H9 (cell line): ENCODE measurements around the gene HSPA1L. TPM values are rescaled to one million over a fixed set of nuclear protein-coding genes. Genes with fewer than 3 reads are reported as not detected.

Experiments
- DNase-seq: peaks from one replicate; pipeline ENCODE4 v3.0.0-alpha.2; 2017
- H2AFZ ChIP-seq: one replicate; pipeline ENCODE4 v1.6.1; 2013; ENCODE audit warnings: mild to moderate bottlenecking, low read length, control low read depth, moderate library complexity
- H2AK5ac ChIP-seq: 2 replicates; pipeline ENCODE4 v1.6.1; 2013; ENCODE audit warnings: low read length, control low read depth, mixed read lengths; ENCODE audit not compliant: insufficient read length
- H2BK120ac ChIP-seq: one replicate; pipeline ENCODE4 v1.6.1; 2013; ENCODE audit warnings: low read depth, mild to moderate bottlenecking, low read length, control low read depth, inconsistent platforms; ENCODE audit not compliant: poor library complexity, severe bottlenecking
- H2BK12ac ChIP-seq: 2 replicates; pipeline ENCODE4 v1.6.1; 2013; ENCODE audit warnings: low read length, control low read depth, mixed read lengths, low read depth; ENCODE audit not compliant: insufficient read length
- H2BK15ac ChIP-seq: 2 replicates; pipeline ENCODE4 v1.6.1; 2013; ENCODE audit warnings: low read depth, low read length, control low read depth
- H2BK20ac ChIP-seq: one replicate; pipeline ENCODE4 v1.6.1; 2013; ENCODE audit warnings: low read depth, mild to moderate bottlenecking, low read length, control low read depth, inconsistent platforms; ENCODE audit not compliant: poor library complexity, severe bottlenecking
- H2BK5ac ChIP-seq: 2 replicates; pipeline ENCODE4 v1.6.1; 2013; ENCODE audit warnings: low read length, control low read depth, mixed read lengths; ENCODE audit not compliant: insufficient read length
- H3K14ac ChIP-seq: 2 replicates; pipeline ENCODE4 v1.6.1; 2013; ENCODE audit warnings: low read length, control low read depth; ENCODE audit not compliant: insufficient read depth
- H3K18ac ChIP-seq: 2 replicates; pipeline ENCODE4 v1.6.1; 2013; ENCODE audit warnings: low read depth, mild to moderate bottlenecking, mixed read lengths, low read length, control low read depth; ENCODE audit not compliant: insufficient read length
- H3K23ac ChIP-seq: 2 replicates; pipeline ENCODE4 v1.6.1; 2013; ENCODE audit warnings: low read length, control low read depth, mixed read lengths, low read depth; ENCODE audit not compliant: insufficient read length
- H3K23me2 ChIP-seq: 2 replicates; pipeline ENCODE4 v1.6.1; 2013; ENCODE audit warnings: low read depth, mild to moderate bottlenecking, mixed read lengths, low read length, control low read depth; ENCODE audit not compliant: insufficient read length, poor library complexity, severe bottlenecking
- H3K27ac ChIP-seq: 2 replicates; pipeline ENCODE4 v1.5.1; 2013; ENCODE audit warnings: low read length, control low read depth, mixed read lengths, low read depth; ENCODE audit not compliant: insufficient read length
- H3K27me3 ChIP-seq: 2 replicates; pipeline ENCODE4 v1.6.1; 2013; ENCODE audit warnings: low read length, control low read depth, inconsistent platforms; ENCODE audit not compliant: insufficient read depth
- H3K4ac ChIP-seq: 2 replicates; pipeline ENCODE4 v1.6.1; 2013; ENCODE audit warnings: low read depth, mild to moderate bottlenecking, control low read depth, inconsistent platforms, low read length, moderate library complexity
- H3K4me1 ChIP-seq: 2 replicates; pipeline ENCODE4 v1.6.1; 2013; ENCODE audit warnings: low read length, control low read depth, inconsistent platforms; ENCODE audit not compliant: insufficient read depth
- H3K4me2 ChIP-seq: 2 replicates; pipeline ENCODE4 v1.6.1; 2013; ENCODE audit warnings: low read length, control low read depth, mixed read lengths; ENCODE audit not compliant: insufficient read length, insufficient read depth
- H3K56ac ChIP-seq: 2 replicates; pipeline ENCODE4 v1.6.1; 2013; ENCODE audit warnings: low read depth, mild to moderate bottlenecking, mixed read lengths, low read length, control low read depth; ENCODE audit not compliant: insufficient read length
- H3K79me1 ChIP-seq: 2 replicates; pipeline ENCODE4 v1.6.1; 2013; ENCODE audit warnings: low read depth, mild to moderate bottlenecking, moderate library complexity, low read length, control low read depth, inconsistent platforms; ENCODE audit not compliant: insufficient read depth, poor library complexity, severe bottlenecking
- H3K79me2 ChIP-seq: 2 replicates; pipeline ENCODE4 v1.6.1; 2013; ENCODE audit warnings: low read length, control low read depth, inconsistent platforms; ENCODE audit not compliant: insufficient read depth
- H3K9ac ChIP-seq: 2 replicates; pipeline ENCODE4 v1.6.1; 2013; ENCODE audit warnings: low read length, control low read depth, mixed read lengths; ENCODE audit not compliant: insufficient read length; ENCODE audit errors: extremely low read depth
- H3K9me3 ChIP-seq: one replicate; pipeline ENCODE4 v1.6.1; 2013; ENCODE audit warnings: low read depth, low read length, inconsistent platforms; ENCODE audit not compliant: control insufficient read depth
- H3T11ph ChIP-seq: one replicate; pipeline ENCODE4 v1.6.1; 2013; ENCODE audit warnings: mild to moderate bottlenecking, low read length, control low read depth, inconsistent platforms
- H4K20me1 ChIP-seq: one replicate; pipeline ENCODE4 v1.6.1; 2013; ENCODE audit not compliant: control insufficient read depth, insufficient read length, insufficient read depth
- H4K5ac ChIP-seq: 2 replicates; pipeline ENCODE4 v1.6.1; 2013; ENCODE audit warnings: low read depth, mild to moderate bottlenecking, mixed read lengths, low read length, control low read depth; ENCODE audit not compliant: insufficient read length
- H4K8ac ChIP-seq: replicated peaks from 2 replicates; pipeline ENCODE4 v1.6.1; 2013; ENCODE audit warnings: low read length, control low read depth, mixed read lengths, low read depth; ENCODE audit not compliant: insufficient read length
- H4K91ac ChIP-seq: 2 replicates; pipeline ENCODE4 v1.6.1; 2013; ENCODE audit warnings: low read depth, mild to moderate bottlenecking, moderate library complexity, mixed read lengths, low read length, control low read depth; ENCODE audit not compliant: insufficient read length
- H3K27ac Mint-ChIP-seq, 3 experiments: 2 replicates in 2 of 3; 3 replicates in 1 of 3; pipeline ENCODE4 v1.8.0; 2020 to 2021; ENCODE audit warnings: mixed read lengths in 3 of 3, mild to moderate bottlenecking in 1 of 3, moderate library complexity in 1 of 3
- H3K27me3 Mint-ChIP-seq: 2 replicates; pipeline ENCODE4 v1.8.0; 2021; ENCODE audit warnings: low read depth, mild to moderate bottlenecking, moderate library complexity, mixed read lengths
- H3K36me3 Mint-ChIP-seq, 3 experiments: 2 replicates in 2 of 3; 3 replicates in 1 of 3; pipeline ENCODE4 v1.8.0; 2020 to 2021; ENCODE audit warnings: low read depth in 3 of 3, mixed read lengths in 3 of 3; ENCODE audit not compliant: insufficient read depth in 1 of 3
- H3K4me1 Mint-ChIP-seq, 2 experiments: 2 replicates each; pipeline ENCODE4 v1.8.0; 2020; ENCODE audit warnings: mixed read lengths in 2 of 2
- H3K4me3 Mint-ChIP-seq, 2 experiments: 2 replicates in 1 of 2; 3 replicates in 1 of 2; pipeline ENCODE4 v1.8.0; 2020 to 2021; ENCODE audit warnings: mild to moderate bottlenecking in 2 of 2, mixed read lengths in 2 of 2, moderate library complexity in 1 of 2
- H3K9me3 Mint-ChIP-seq, 2 experiments: 2 replicates in 1 of 2; 3 replicates in 1 of 2; pipeline ENCODE4 v1.8.0; 2020; ENCODE audit warnings: mild to moderate bottlenecking in 2 of 2, mixed read lengths in 2 of 2, moderate library complexity in 1 of 2
- CTCF ChIP-seq: fragments of 200-600 bp; sonication (generic); conservative IDR thresholded peaks from 3 replicates; pipeline ENCODE4 v1.8.0; 2021; ENCODE audit warnings: antibody characterized with exemption, mild to moderate bottlenecking
- WGBS: extraction: QIAGEN DNeasy Blood & Tissue Kit; methylation state at CpG from one replicate; pipeline ENCODE4 v1.1.7; 2013; ENCODE audit warnings: missing lambda C conversion rate, low lambda C conversion rate, mixed read lengths; ENCODE audit not compliant: insufficient read length; ENCODE audit errors: extremely low coverage; 5-methylcytosine and 5-hydroxymethylcytosine counted together
- total RNA-seq: library from RNA; stranded (reverse); gene quantifications from 2 replicates; pipeline ENCODE4 v1.2.1, GENCODE V29; 2021

The HSPA1L gene
- total RNA-seq, 1 experiment from 2014 or later: 2.5 TPM

- peak overlapping the region in 1 of 2 experiments; percentile 90; a peak in 2 of 5 replicates for H3K4me3 Mint-ChIP-seq
- TF ChIP-seq CTCF: no peak
Observed at GRCh38 chr6:31813465-31813849, 1.6 kb downstream of the HSPA1L start.

More at GRCh38 chr6:31813465-31813849, 1.6 kb downstream of the HSPA1L start:
- Histone ChIP-seq H2AK5ac (no peak overlapping the region), H2BK5ac (no peak overlapping the region), H3K4me2 (no peak overlapping the region), H2BK20ac (no peak overlapping the region), H3K56ac (no peak overlapping the region), H3K27me3 (no peaks in the 10 kb centered on the region), H2BK12ac (no peak overlapping the region), H2BK120ac (no peak overlapping the region), H3K4me1 (no peaks in the 10 kb centered on the region; the same call in 1 of the 2 replicates), H3K23me2 (peaks cover 5% of the 10 kb centered on the region), H3K4ac (no peak overlapping the region), H3K27ac (no peak overlapping the region), H2AFZ (no peak overlapping the region), H3K79me1 (no peaks in the 10 kb centered on the region), H4K20me1 (no peaks in the 10 kb centered on the region), H3K9me3 (no peaks in the 10 kb centered on the region), H3K18ac (no peak overlapping the region), H3K14ac (no peak overlapping the region), H4K91ac (no peak overlapping the region), H3K23ac (no peak overlapping the region), H3K79me2 (no peaks in the 10 kb centered on the region), H2BK15ac (no peak overlapping the region), H4K5ac (no peak overlapping the region), H4K8ac (no peak overlapping the region), H3T11ph (no peak overlapping the region), H3K9ac (no peak overlapping the region)
- peaks cover 15 to 18% of the 10 kb centered on the region in 2 experiments for H3K4me1 Mint-ChIP-seq
- H3K27ac Mint-ChIP-seq: no peak overlapping the region
- DNase-seq: no peak
- WGBS: no CpG with 5 or more reads among the region's 7 CpGs
- peaks cover 5% of the 10 kb centered on the region for H3K27me3 Mint-ChIP-seq
- H3K9me3 Mint-ChIP-seq: peaks cover 6 to 9% of the 10 kb centered on the region in 2 experiments
- H3K36me3 Mint-ChIP-seq: peaks cover 3 to 7% (median 6%) of the 10 kb centered on the region in 3 experiments; a peak in 5 of 7 replicates
